Activated CD8-positive, alpha-beta T cell treated with anti-CD3 and anti-CD28 coated beads for 36 hours (primary cell): ENCODE data around the gene TM4SF18. TPM values are rescaled to one million over a fixed set of nuclear protein-coding genes. Genes with fewer than 3 reads are reported as not detected.

Source experiments
- ATAC-seq: fragments of 200-7000 bp; cut with Tn5 transposase; one replicate; pipeline ENCODE4 v1.10.0; 2021; ENCODE audit warnings: mild to moderate bottlenecking, moderate library complexity
- CTCF ChIA-PET: fragments of 350-600 bp; sonication (Branson Sonifier 250); formaldehyde crosslinking; loops from one replicate; lab custom pipeline; 2021; ENCODE audit warnings: antibody characterized with exemption; lab: Charles Lee
- POLR2A ChIA-PET: fragments of 350-600 bp; sonication (Branson Sonifier 250); formaldehyde crosslinking; loops from one replicate; lab custom pipeline; 2021; ENCODE audit warnings: antibody characterized with exemption; lab: Charles Lee
- DNase-seq: peaks from one replicate; pipeline ENCODE4 v3.0.0-alpha.2; 2020
- H3K27ac Mint-ChIP-seq: one replicate; pipeline ENCODE4 v1.8.0; 2021; ENCODE audit warnings: mild to moderate bottlenecking, mixed read lengths
- H3K27me3 Mint-ChIP-seq: one replicate; pipeline ENCODE4 v1.8.0; 2021; ENCODE audit warnings: mixed read lengths
- H3K36me3 Mint-ChIP-seq: one replicate; pipeline ENCODE4 v1.8.0; 2021; ENCODE audit warnings: low read depth, mixed read lengths
- H3K4me1 Mint-ChIP-seq: one replicate; pipeline ENCODE4 v1.8.0; 2021; ENCODE audit warnings: low read depth, mixed read lengths
- H3K4me3 Mint-ChIP-seq: one replicate; pipeline ENCODE4 v1.8.0; 2021; ENCODE audit warnings: mild to moderate bottlenecking, moderate library complexity, mixed read lengths
- H3K9me3 Mint-ChIP-seq: one replicate; pipeline ENCODE4 v1.8.0; 2021; ENCODE audit warnings: mixed read lengths
- CTCF ChIP-seq: fragments of 200-600 bp; IDR thresholded peaks from one replicate; pipeline ENCODE4 v1.8.0; 2022; ENCODE audit warnings: antibody characterized with exemption, mild to moderate bottlenecking
- intact Hi-C: fragments of 100-400 bp; cut with micrococcal nuclease; formaldehyde crosslinking; loops from one replicate; pipeline ENCODE4 v1.10.0; 2022
- total RNA-seq, 2 experiments: library from RNA; stranded (reverse); gene quantifications; one replicate each; pipeline ENCODE4 v1.2.3, GENCODE V29; 2021

TM4SF18 gene
- total RNA-seq, 2 experiments from 2014 or later = not detected

GRCh38 chr3:149371001-149371722 lies 37.7 kb upstream of the TM4SF18 start:
- no peak for TF ChIP-seq CTCF
- H3K27me3 Mint-ChIP-seq = peaks cover 4% of the 10 kb centered on the region
- H3K36me3 Mint-ChIP-seq = no peaks in the 10 kb centered on the region
- no peaks in the 10 kb centered on the region for H3K9me3 Mint-ChIP-seq
- intact Hi-C loops = no loop called here
- ChIA-PET POLR2A (no interaction called here), CTCF (no interaction called here)
- ATAC-seq (no peak), DNase-seq (no peak)
- peaks cover 9% of the 10 kb centered on the region for H3K4me1 Mint-ChIP-seq
- no peak overlapping the region for H3K27ac Mint-ChIP-seq
- H3K4me3 Mint-ChIP-seq = no peak overlapping the region

- ATAC-seq (no peak), DNase-seq (no peak)
- Mint-ChIP-seq H3K27ac (no peak overlapping the region), H3K9me3 (no peaks in the 10 kb centered on the region), H3K27me3 (peaks cover 4% of the 10 kb centered on the region), H3K36me3 (no peaks in the 10 kb centered on the region), H3K4me3 (no peak overlapping the region), H3K4me1 (peaks cover 9% of the 10 kb centered on the region)
- CTCF ChIA-PET = no interaction called here
- no peak for TF ChIP-seq CTCF
- POLR2A ChIA-PET = no interaction called here
- intact Hi-C loops = no loop called here
Observed at GRCh38 chr3:149369991-149370866, 36.8 kb upstream of the TM4SF18 start.

- Mint-ChIP-seq H3K4me3 (no peak overlapping the region), H3K27me3 (peaks cover 4% of the 10 kb centered on the region), H3K4me1 (peaks cover 9% of the 10 kb centered on the region), H3K9me3 (no peaks in the 10 kb centered on the region), H3K27ac (no peak overlapping the region), H3K36me3 (no peaks in the 10 kb centered on the region)
- intact Hi-C loops = no loop called here
- ChIA-PET CTCF (no interaction called here), POLR2A (no interaction called here)
- no peak for TF ChIP-seq CTCF
- ATAC-seq (no peak), DNase-seq (no peak)
Observed at GRCh38 chr3:149368674-149369497, 35.5 kb upstream of the TM4SF18 start.

GRCh38 chr3:149368201-149368673 lies 34.8 kb upstream of the TM4SF18 start:
- Mint-ChIP-seq H3K27ac (no peak overlapping the region), H3K27me3 (peaks cover 4% of the 10 kb centered on the region), H3K4me3 (no peak overlapping the region), H3K4me1 (peaks cover 9% of the 10 kb centered on the region), H3K9me3 (no peaks in the 10 kb centered on the region), H3K36me3 (no peaks in the 10 kb centered on the region)
- ATAC-seq (no peak), DNase-seq (no peak)
- ChIA-PET CTCF (no interaction called here), POLR2A (no interaction called here)
- TF ChIP-seq CTCF = no peak
- intact Hi-C loops = no loop called here
